Neutrophil (primary cell): ENCODE data around the gene MYO5A.
"Not testable (repeated sequence)": the region's sequence is repeated elsewhere in the genome, so short reads cannot be mapped to it uniquely, and the experiment has no call there.

Experiments used
- H3K27ac ChIP-seq: fragments of 200-600 bp; sonication (generic); 2 replicates; pipeline ENCODE4 v1.5.1; 2016; ENCODE audit warnings: mild to moderate bottlenecking, moderate library complexity
- H3K27me3 ChIP-seq: fragments of 200-600 bp; sonication (generic); 2 replicates; pipeline ENCODE4 v1.6.0; 2016; ENCODE audit warnings: mild to moderate bottlenecking
- H3K36me3 ChIP-seq: fragments of 200-600 bp; sonication (generic); 2 replicates; pipeline ENCODE4 v1.5.1; 2017
- H3K4me1 ChIP-seq, 2 experiments: fragments of 200-600 bp in 1 of 2; sonication (generic) in 1 of 2; 1 replicate in 1 of 2; 2 replicates in 1 of 2; pipeline versions ENCODE4 v1.5.1 to v1.6.1; 2013 to 2016; ENCODE audit warnings: low read depth in 1 of 2, low read length in 1 of 2, mild to moderate bottlenecking in 1 of 2, moderate library complexity in 1 of 2; ENCODE audit not compliant: control insufficient read depth in 1 of 2, insufficient read depth in 1 of 2
- H3K4me3 ChIP-seq, 2 experiments: fragments of 200-600 bp in 1 of 2; sonication (generic) in 1 of 2; 1 replicate in 1 of 2; 2 replicates in 1 of 2; pipeline ENCODE4 v1.5.1; 2013 to 2016; ENCODE audit warnings: low read depth in 1 of 2, low read length in 1 of 2, mild to moderate bottlenecking in 1 of 2, moderate library complexity in 1 of 2
- H3K9me3 ChIP-seq: fragments of 200-600 bp; sonication (generic); 2 replicates; pipeline ENCODE4 v1.5.1; 2016
- TF ChIP-seq, protein P1 (sequence below): fragments of 200-600 bp; sonication (generic); IDR thresholded peaks from 2 replicates; pipeline ENCODE4 v1.5.1; 2016; ENCODE audit warnings: antibody characterized with exemption

The MYO5A gene

DNA sequence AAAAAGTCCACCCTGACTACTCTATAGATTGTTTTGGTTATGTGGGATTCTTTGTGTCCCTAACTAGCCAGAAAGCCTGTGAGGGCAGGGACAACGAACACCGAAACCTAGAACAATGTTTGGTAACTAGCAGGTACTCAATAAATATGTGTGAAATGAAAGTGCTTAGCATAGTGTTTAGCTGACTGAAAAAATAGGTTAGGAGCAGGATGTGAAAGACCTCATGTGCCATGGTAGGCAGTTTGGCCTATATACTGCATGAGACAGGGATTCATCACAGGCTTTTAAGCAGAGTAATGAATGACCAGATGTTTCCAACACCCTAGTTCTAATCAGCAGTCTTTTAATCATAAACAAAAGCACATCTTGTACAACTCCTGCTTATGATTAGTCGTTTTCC is 64.2 kb downstream of the MYO5A start:
- Histone ChIP-seq H3K4me1 (peaks cover 31 to 58% of the 10 kb centered on the region in 2 experiments), H3K27me3 (no peaks in the 10 kb centered on the region), H3K36me3 (no peaks in the 10 kb centered on the region), H3K27ac (peak overlapping the region; percentile 61), H3K4me3 (no peak overlapping the region), H3K9me3 (no peaks in the 10 kb centered on the region)
- TF ChIP-seq, protein P1, sequence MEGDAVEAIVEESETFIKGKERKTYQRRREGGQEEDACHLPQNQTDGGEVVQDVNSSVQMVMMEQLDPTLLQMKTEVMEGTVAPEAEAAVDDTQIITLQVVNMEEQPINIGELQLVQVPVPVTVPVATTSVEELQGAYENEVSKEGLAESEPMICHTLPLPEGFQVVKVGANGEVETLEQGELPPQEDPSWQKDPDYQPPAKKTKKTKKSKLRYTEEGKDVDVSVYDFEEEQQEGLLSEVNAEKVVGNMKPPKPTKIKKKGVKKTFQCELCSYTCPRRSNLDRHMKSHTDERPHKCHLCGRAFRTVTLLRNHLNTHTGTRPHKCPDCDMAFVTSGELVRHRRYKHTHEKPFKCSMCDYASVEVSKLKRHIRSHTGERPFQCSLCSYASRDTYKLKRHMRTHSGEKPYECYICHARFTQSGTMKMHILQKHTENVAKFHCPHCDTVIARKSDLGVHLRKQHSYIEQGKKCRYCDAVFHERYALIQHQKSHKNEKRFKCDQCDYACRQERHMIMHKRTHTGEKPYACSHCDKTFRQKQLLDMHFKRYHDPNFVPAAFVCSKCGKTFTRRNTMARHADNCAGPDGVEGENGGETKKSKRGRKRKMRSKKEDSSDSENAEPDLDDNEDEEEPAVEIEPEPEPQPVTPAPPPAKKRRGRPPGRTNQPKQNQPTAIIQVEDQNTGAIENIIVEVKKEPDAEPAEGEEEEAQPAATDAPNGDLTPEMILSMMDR: no peak

GRCh38 chr15:52464040-52464439 is 64.6 kb downstream of the MYO5A start:
- TF ChIP-seq, protein P1: no peak
- no peaks in the 10 kb centered on the region for H3K9me3 ChIP-seq
- peaks cover 31 to 58% of the 10 kb centered on the region in 2 experiments for H3K4me1 ChIP-seq
- no peaks in the 10 kb centered on the region for H3K27me3 ChIP-seq
- H3K4me3 ChIP-seq: no peak overlapping the region
- H3K27ac ChIP-seq: peak overlapping the region; percentile 61
- no peaks in the 10 kb centered on the region for H3K36me3 ChIP-seq

DNA sequence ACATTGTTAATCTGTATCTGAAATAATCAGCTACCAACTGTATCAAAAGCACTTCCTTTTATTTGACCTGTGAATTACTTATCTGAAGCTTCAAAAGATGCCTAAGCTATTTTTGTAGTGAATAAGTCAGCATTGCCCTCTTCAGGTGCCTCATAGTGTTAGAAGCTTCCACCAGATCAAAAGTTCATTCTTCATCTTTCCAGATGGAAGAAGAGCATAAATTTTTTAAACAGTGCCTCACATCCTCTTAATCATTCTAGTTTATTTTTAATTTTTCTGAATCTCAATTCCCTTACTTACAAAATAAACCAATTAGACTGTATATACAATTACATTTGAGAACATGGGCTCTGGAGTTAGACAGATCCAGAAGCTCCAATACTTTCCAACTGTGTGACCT is 65.0 kb downstream of the MYO5A start:
- Histone ChIP-seq H3K27me3 (no peaks in the 10 kb centered on the region), H3K36me3 (no peaks in the 10 kb centered on the region), H3K9me3 (no peaks in the 10 kb centered on the region), H3K27ac (peak overlapping the region; percentile 61), H3K4me1 (peaks cover 31 to 58% of the 10 kb centered on the region in 2 experiments), H3K4me3 (no peak overlapping the region)
- TF ChIP-seq, protein P1: no peak

- Histone ChIP-seq H3K27me3 (no peaks in the 10 kb centered on the region), H3K27ac (peak overlapping the region; percentile 87), H3K36me3 (no peaks in the 10 kb centered on the region), H3K4me3 (no peak overlapping the region), H3K4me1 (peaks cover 31 to 58% of the 10 kb centered on the region in 2 experiments), H3K9me3 (no peaks in the 10 kb centered on the region)
- TF ChIP-seq, protein P1: no peak
These were observed 65.8 kb downstream of the MYO5A start for GRCh38 chr15:52462806-52463360.

- peaks cover 22 to 41% of the 10 kb centered on the region in 2 experiments for H3K4me1 ChIP-seq
- H3K4me3 ChIP-seq, H3K36me3 ChIP-seq, H3K27me3 ChIP-seq, H3K27ac ChIP-seq, H3K9me3 ChIP-seq: not testable (repeated sequence)
These were observed 69.0 kb downstream of the MYO5A start for GRCh38 chr15:52459701-52460100.

GRCh38 chr15:52459265-52459664 is 69.4 kb downstream of the MYO5A start:
- not testable (repeated sequence) for H3K4me3 ChIP-seq, H3K27me3 ChIP-seq, H3K9me3 ChIP-seq, H3K36me3 ChIP-seq, H3K27ac ChIP-seq
- peaks cover 22 to 38% of the 10 kb centered on the region in 2 experiments for H3K4me1 ChIP-seq
